ENCODE data around the gene ATP2B2.

The ATP2B2 gene

GRCh38 chr3:10426346-10427220 is 78.8 kb downstream of the ATP2B2 start:
- no peak for DNase-seq

GRCh38 chr3:10423171-10423882 is 82.1 kb downstream of the ATP2B2 start:
- DNase-seq, result no peak

- no peak for DNase-seq
These were observed 83.4 kb downstream of the ATP2B2 start for GRCh38 chr3:10421996-10422395.

GRCh38 chr3:10420745-10421475 is 84.5 kb downstream of the ATP2B2 start:
- DNase-seq, result no peak

GRCh38 chr3:10419637-10420232 is 85.7 kb downstream of the ATP2B2 start:
- DNase-seq, result peak; percentile 61

- DNase-seq, result no peak
These were observed 87.5 kb downstream of the ATP2B2 start for GRCh38 chr3:10417847-10418246.

- no peak for DNase-seq
These were observed 88.6 kb downstream of the ATP2B2 start for GRCh38 chr3:10416730-10417300.

- no peak for DNase-seq
These were observed 92.3 kb downstream of the ATP2B2 start for GRCh38 chr3:10413041-10413440.

- no peak for DNase-seq
These were observed 93.6 kb downstream of the ATP2B2 start for GRCh38 chr3:10411598-10412332.

GRCh38 chr3:10410383-10411002 is 94.9 kb downstream of the ATP2B2 start:
- DNase-seq, result no peak

- DNase-seq, result no peak
These were observed 96.7 kb downstream of the ATP2B2 start for GRCh38 chr3:10408680-10409079.

GRCh38 chr3:10407361-10407760 is 98.0 kb downstream of the ATP2B2 start:
- no peak for DNase-seq

GRCh38 chr3:10406414-10406813 is 99.0 kb downstream of the ATP2B2 start:
- DNase-seq, result no peak

GRCh38 chr3:10405816-10406215 is 99.6 kb downstream of the ATP2B2 start:
- DNase-seq, result no peak

GRCh38 chr3:10404876-10405275 is 100.5 kb downstream of the ATP2B2 start:
- no peak for DNase-seq

GRCh38 chr3:10404377-10404776 is 101.0 kb downstream of the ATP2B2 start:
- DNase-seq, result no peak

- DNase-seq, result no peak
These were observed 103.2 kb downstream of the ATP2B2 start for GRCh38 chr3:10401990-10402761.

- no peak for DNase-seq
These were observed 104.5 kb downstream of the ATP2B2 start for GRCh38 chr3:10400749-10401495.

GRCh38 chr3:10400050-10400748 is 105.2 kb downstream of the ATP2B2 start:
- no peak for DNase-seq

All from activated CD8-positive, alpha-beta memory T cell treated with anti-CD3 and anti-CD28 coated beads for 24 hours (primary cell).